Activated CD8-positive, alpha-beta memory T cell treated with anti-CD3 and anti-CD28 coated beads for 1 hour (primary cell): ENCODE measurements around the gene FXYD1.
A peak's percentile ranks its signal among the peaks of the same experiment; 100 is the strongest.
"Not testable (repeated sequence)": the region's sequence is repeated elsewhere in the genome, so short reads cannot be mapped to it uniquely, and the experiment has no call there.

Experiments
- DNase-seq, 2 donors: peaks; one replicate each; pipeline ENCODE4 v3.0.0-alpha.2; 2020; ENCODE audit warnings: low read depth in 1 of 2; ENCODE audit errors: extremely low read depth in 1 of 2

Gene FXYD1

DNA sequence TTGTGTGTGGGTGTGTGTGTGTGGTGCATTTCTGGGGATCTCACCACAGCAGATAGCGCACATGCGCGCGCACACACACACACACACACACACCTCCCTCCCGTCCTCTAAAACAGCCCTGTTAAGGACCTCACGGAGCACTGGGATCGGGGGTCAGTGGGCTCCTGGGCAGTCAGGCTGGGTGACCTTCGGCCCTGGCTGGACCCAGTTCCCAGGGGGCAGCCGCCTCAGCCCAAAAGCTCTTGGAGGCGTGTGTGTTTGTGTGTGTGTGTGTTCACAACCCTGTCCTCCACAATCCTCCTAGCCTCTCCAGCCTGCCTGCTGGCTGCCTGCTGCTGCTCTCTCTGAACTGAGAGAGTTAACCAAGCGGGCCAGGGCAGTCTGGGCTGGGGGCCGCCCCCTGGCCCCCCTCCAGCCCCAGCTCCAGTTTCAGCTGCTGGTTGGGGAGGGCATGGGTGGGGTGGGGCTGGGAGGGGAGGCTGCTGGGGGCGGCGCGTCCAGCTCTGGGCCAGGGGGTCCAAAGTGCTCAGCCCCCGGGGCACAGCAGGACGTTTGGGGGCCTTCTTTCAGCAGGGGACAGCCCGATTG lies at the start of gene FXYD1:
Gene FXYD1 (plus strand): TSS at position 520 of the 588 bp plus-strand sequence. CDS start 1,256 bp downstream, outside the sequence.
- DNase-seq = no peak

DNA sequence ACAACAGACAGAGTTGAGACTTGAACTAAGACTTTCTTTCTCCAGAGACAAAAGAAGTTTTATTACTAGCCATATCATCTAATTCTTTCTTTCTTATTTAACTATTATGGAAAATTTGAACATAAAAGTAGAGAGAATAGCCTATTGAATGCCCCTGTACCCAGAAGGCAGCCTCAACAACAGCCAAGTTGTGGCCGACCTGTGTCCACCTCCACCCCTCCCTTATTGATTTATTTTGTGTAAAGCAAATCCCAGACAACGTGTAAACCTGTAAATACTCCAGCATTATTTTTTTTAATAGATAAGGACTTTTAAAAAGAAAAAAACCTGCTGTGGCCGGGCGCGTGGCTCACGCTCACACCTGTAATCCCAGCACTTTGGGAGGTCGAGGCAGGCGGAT lies 49.1 kb upstream of the FXYD1 start:
- no peak for DNase-seq

DNA sequence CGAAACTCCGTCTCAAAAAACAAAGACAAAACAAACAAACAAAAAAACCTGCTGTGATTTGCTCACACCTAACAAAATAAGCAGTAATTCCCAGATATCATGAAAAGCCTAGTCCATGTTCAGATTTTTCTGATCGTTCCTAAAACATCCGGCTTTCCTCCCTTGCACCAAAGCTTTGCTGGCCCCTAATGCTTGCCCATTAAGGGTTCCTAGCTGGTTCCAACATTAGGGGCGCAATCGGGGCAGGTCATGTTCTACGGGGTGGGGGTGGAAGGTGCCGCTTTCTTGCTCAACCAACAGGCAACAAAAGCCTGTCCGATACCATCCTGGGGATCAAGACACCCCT lies 48.5 kb upstream of the FXYD1 start:
- no peak for DNase-seq

DNA sequence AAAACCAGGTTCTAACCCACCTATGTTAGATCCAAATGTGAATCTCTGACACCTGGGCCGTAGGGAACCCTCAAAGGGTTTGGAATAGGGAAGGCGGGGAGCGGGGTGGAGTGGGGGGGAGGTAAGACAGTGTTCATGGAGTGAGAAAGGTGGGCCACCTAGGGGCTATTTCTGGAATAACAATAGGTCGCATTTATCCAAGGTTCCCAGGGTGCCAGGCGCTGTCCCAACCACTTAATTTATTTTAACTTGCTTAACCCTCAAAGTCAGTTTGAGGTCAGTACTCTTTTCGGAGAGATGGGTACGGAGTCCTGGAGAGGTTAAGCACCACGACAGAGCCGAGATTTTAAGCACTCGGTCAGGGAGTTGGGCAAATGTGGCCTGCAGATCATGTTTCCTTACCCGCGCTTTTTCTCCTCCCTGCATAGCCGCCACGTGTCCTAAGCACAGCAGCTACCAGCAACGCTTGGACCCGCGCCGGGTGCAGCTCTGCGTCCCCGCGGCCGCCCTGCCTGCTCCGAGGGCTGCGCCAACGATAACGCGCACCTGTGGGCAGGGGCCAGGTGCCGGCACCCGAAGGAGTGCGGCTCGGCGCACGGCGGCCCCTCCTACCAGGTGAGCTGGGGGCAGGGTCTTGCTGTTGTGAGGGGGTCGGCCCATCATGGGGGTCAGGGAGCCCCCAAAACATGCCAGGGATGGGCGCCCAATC lies 48.0 kb upstream of the FXYD1 start:
- DNase-seq = peak in 1 of 2 donors; percentile 8

DNA sequence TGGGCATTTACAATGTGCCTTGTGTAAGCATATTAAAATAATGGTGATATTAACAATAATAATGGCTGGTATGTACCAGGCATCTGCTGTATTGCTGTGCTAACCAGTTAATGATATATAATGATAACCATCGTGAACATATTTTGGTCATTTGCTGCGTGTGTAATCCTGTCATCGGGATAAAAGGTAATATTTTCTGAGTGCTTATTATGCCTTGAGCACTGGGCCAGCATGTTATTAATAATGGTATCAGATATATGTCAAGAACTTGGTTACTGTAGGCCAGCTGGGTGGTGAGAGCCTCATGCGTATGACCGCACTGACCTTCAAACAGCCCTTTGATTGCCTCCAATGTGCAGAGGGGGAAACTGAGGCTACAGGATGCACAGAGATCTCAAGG lies 45.2 kb upstream of the FXYD1 start:
- DNase-seq = no peak

DNA sequence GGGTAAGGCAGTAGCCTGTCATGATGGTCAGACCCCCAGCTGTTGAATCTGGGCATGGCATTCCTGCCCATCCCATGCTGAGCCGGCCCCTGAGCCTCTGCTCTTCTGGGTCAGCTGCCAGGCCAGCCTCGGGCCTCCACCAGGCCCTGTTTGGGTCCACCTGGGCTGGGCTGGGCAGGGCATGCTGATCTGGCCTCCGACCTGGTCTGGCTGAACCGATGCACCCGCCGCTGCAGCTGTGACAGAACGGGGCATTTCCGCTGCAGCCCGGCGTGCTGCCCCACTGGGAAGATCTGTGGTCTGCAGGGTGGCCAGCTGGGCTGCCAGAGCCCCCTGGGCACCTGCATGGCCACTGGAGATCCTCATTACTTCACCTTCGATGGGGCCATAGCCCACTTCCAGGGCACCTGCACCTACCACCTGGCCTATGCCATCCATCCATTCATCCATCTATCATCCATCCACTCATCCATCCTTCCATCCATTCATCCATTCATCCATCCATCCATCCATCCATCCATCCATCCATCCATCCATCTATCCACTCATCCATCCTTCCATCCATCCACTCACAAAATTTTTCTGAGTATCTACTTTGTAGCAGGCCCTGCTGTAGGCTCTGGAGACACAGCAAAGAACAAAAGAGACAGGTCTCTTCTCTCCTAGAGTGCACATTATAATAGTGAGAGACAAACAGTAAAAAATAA lies 44.5 kb upstream of the FXYD1 start:
- DNase-seq = no peak

DNA sequence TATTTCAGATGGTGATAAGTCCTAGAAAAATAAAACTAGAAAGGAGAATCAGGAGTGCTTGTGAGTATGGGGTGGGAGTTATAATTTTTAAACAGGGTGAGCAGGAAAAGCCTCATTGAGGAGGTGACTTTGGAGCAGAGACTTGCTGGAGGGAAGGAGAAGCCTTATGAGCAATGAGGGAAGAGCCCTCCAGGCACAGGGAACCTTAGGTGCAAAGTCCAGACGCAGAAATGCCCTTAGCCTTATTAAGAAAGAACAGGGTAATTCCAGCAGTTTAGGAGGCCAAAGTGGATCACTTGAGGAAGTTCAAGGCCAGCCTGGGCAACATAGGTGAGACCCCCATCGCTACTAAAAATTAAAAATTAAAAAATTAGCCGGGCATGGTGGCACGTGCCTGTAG lies 44.0 kb upstream of the FXYD1 start:
- no peak for DNase-seq

DNA sequence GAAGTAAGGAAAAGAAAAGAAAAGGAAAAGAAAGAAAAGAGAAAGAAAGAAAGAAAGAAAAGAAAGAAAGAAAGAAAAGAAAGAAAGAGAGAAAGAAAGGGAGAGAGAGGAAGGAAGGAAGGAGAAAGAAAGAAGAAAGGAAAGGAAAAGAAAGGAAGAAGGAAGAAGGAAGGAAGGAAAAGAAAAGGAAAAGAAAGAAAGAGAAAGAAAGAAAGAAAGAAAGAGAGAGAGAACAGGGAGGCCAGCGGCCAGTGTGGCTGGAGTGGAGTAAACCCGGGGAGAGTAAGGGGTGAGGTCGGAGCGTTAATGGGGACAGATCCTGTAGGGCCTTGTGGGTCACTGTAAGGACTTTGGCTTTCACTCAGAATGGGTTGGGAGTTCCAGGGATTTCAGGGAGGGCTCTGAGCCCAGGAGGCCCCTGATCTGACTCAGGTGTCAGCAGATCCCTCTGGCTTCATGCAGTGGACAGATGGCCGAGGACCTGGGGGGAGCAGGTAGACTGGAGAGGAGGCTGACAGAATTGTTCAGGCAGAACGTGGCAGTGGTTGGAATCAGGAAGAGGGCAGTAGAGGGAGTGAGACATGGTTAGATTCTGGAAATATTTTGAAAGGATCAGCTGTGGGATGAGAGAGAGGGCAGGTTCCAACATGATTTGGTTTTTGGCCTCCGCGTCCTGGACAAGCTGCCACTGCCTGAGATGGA lies 42.8 kb upstream of the FXYD1 start:
- no peak for DNase-seq

DNA sequence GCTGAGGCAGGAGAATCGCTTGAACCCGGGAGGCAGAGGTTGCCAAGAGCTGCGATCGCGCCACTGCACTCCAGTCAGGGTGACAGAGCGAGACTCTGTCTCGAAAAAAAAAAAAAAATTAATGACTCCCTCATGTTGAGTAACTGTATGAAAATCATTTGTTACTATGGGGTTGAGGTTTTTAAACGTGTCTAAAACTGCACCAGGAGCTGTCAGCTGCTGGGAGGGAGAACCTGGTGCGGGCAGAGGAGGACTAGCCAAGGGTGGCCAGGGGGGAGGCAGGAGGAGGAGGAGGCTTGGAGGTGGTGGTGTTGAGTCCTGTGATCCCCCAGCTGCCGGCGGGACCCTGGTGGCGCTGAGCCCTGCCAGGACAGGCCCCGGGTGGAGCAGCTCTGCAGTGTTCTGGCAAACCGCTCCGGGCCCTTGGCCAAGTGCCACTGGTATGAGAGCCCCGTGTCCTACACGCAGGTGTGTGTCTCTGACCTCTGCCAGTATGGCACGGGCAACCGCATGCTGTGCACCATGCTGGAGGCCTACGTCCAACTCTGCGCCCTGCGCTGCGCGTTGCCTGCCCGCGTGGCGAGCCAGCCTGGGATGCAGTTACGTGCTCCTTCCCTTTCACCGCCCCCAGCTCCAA lies 40.1 kb upstream of the FXYD1 start:
- DNase-seq = no peak

DNA sequence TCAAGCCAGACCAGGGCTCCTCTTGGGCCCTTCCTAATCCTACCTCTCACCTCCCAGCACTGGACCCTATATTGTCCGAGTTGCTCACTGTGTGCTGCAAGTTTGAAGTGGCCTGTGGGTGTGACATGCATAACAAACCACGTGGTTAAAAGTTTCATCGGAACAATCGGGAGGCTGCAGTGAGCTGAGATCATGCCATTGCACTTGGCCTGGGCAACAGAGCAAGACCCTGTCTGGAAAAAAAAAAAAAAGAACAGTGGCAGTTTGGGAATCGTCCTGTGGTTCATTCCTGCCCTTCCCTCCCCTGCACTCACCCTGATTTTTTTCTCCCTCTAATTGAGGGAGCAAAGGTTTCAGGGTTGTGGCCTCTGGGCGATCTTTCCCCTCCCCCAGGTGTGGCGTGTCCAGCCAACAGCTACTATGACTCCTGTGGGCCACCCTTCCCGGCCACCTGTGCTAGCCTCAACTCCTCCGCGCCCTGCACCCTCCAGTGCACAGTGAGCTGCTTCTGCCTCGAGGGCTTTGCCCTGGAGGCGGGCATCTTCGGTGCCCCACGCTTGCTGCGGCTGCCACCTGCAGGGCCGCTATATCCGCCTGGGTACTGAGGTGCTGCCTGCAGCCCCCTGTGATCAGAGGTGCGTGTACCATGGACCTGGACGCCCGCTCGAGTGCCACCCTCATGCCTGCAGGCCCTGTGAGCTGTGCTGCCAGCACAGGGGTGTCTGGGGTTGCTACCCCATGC lies 39.3 kb upstream of the FXYD1 start:
- DNase-seq = no peak

DNA sequence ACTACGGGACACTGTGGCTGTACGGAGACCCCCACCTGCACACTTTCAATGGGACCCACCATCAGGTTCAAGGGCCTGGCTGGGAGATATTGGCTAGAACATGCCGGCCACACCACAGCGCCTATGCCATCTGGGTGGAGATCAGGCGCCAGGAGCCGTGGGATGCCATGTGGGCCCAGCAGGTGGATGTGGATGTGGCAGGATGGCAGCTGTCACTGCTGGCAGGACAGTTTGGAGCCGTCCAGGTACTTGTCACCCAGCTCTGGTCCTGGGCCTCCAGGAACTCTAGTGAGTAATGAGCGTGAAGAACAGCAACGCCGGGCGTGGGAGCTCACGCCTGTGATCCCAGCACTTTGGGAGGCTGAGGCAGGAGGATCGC lies 38.7 kb upstream of the FXYD1 start:
- DNase-seq = no peak

DNA sequence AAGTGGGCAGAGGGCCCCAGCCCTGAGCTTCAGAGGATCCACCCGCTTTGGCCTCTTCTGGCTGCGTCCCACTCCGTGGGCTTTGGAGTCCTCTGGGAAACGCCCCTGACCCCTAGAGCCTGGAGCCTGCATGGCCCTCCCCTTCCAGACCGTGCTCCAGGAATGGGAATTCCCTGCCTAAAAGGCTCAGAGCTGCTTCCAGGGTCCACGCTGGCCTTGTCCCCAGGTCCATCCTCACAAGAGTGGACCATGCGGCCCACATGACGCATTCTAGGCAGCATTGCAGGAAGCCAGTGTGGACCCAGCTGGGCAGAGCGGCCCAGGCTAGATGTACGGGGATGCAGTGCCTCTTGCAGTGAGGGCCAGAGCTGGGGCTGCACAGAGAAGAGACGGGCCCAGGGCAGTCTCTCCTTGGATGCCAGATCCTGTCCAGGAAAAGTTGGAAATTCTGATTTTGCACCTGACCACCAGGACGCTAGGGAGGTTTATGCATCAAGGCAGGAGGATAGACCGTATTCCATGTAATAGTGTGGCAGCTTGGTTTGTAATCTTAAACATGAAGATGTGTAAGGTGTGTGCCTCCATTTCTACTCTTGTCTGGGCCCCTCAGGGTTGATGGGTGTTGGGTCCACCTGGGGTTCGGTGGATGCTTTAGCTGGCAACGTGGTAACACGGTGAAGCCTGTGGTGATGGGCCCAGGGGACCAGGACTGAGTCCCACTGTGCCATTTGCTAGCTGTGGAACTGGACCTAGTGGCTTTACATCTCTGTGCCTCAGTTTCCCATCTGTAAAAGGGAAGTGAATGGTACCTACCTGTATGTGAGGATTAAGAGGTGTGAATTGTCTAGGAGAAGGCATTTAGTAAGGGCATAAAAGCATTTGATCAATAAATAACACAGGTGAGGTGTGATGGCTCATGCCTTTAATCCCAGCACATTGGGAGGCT lies 37.8 kb upstream of the FXYD1 start:
- DNase-seq = no peak

DNA sequence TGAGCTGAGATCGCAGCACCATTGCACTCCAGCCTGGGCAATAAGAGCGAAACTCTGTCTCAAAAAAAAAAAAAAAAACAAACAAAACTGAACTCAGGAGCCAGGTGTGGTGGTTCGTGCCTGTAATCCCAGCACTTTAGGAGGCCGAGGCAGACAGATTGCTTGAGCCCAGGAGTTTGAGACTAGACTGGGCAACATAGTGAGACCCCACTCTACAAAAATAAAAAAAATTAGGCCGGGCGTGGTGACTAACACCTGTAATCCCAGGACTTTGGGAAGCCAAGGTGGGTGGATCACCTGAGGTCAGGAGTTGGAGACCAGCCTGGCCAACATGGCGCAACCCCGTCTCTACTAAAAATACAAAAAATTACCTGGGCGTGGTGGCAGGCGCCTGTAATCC lies 36.7 kb upstream of the FXYD1 start:
- DNase-seq = not testable (repeated sequence)

DNA sequence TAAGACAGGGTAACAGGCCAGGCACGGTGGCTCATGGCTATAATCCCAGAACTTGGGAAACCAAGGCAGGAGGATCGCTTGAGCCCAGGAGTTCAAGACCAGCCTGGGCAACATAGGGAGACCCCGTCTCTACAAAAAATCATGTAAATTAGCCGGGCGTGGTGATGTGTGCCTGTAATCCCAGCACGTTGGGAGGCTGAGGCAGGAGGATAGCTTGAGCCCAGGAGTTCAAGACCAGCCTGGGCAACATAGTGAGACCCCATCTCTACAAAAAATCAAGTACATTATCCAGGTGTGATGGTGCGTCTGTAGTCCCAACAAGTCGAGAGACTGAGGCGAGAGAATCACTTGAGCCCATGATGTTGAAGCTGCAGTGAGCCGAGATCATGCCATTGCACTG lies 35.0 kb upstream of the FXYD1 start:
- DNase-seq = not testable (repeated sequence)

DNA sequence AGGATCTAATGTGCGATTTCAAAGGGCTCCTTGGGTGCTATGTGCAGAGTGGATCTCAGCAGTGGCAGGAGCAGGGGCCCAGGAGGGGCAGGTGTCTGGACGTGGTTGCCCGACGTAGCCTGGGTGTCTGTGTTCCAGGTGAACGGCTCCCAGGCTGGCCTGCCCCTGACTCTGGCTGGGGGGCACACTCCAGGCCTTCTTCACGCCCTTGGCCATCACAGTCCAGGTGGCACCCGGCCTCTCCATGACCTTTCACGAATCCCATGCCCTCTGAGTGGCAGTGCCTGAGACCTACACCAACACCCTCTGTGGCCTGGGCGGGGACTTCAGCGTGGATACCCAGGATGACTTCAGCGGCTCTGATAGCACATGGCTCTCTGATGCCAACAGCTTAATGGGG lies 34.3 kb upstream of the FXYD1 start:
- no peak for DNase-seq

DNA sequence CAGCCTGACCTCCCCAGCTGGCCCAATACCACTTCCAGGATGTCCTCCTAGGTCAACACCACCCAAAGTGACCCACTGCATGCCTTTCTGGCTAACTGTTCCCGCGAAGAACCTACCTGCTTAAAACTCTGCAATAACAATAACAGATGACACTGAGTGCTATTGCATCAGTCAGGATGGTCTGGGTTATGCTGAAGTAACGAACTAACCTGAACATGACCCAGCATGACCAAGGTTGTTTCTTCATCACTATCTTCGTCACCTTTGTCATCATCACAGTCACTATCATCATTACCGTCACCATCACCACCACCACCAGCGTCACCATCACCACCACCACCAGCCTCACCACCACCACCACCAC lies 33.6 kb upstream of the FXYD1 start:
- DNase-seq = no peak

DNA sequence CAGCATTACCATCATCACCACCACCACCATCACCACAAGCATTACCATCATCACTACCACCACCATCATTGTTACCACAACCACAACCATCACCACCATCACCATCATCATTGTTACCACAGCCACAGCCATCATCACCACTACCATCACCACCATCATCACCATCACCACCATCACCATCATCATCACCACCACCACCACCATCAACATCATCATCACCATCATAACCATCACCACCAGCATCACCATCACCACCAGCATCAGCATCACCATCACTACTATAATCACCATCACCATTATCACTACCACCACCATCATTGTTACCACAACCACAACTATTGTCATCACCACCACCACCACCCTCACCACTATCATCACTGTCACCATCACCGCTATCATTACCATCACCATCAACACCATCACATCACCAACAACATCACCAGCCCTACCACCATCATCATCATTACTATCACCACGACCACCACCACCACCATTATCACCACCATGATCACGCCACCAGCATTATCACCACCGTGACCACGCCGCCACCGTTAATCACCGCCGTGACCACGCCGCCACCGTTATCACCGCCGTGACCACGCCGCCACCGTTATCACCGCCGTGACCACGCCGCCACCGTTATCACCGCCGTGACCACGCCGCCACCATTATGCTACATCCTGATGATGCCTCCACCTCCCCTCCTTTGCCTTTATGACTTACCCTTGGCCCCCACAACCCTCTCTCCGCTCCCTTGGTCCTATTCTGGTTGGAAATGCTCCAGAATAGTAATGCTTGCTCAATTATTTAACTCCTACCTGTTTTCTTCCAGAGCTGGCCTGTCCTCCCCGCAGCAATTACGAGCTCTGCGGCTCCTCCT lies 33.0 kb upstream of the FXYD1 start:
- no peak for DNase-seq

DNA sequence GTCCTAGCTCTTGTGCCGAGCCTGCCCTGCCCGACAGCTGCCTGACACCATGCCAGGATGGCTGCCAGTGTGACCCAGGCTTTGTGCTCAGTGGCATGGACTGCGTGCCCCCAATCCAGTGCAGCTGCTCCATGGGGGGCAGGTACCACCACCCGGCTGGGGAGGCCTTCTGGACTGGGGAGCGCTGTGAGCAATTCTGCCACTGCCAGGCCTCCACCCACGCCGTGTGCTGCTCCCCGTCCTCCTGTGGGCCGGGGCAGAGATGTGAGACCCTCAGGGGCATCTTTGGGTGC lies 32.4 kb upstream of the FXYD1 start:
- DNase-seq = no peak
